OCI-LY1 (cell line): ENCODE data around the gene CHST7.

Experiments used
- H2AFZ ChIP-seq: fragments of 200-600 bp; sonication (generic), shearing (Covaris generic); 2 replicates; pipeline ENCODE4 v1.6.0; 2014; ENCODE audit warnings: antibody characterized with exemption, mild to moderate bottlenecking, low read length
- H3F3A ChIP-seq: fragments of 200-600 bp; sonication (generic), shearing (Covaris generic); 2 replicates; pipeline ENCODE4 v1.6.0; 2014; ENCODE audit warnings: mild to moderate bottlenecking, antibody characterized with exemption, low read length, moderate library complexity; ENCODE audit not compliant: insufficient read depth
- H3K27ac ChIP-seq: fragments of 200-600 bp; sonication (generic); 2 replicates; pipeline ENCODE4 v1.5.1; 2014; ENCODE audit warnings: low read length, mixed run types, mild to moderate bottlenecking, low read depth; ENCODE audit not compliant: poor library complexity, severe bottlenecking
- H3K27me3 ChIP-seq: fragments of 200-600 bp; sonication (generic); 2 replicates; pipeline ENCODE4 v1.6.0; 2014; ENCODE audit warnings: antibody characterized with exemption, mild to moderate bottlenecking, low read length, moderate library complexity; ENCODE audit not compliant: insufficient read depth
- H3K36me3 ChIP-seq: fragments of 200-600 bp; sonication (generic); 2 replicates; pipeline ENCODE4 v1.6.1; 2014; ENCODE audit warnings: mild to moderate bottlenecking, antibody characterized with exemption, low read length, moderate library complexity, mixed read lengths; ENCODE audit not compliant: insufficient read depth
- H3K4me1 ChIP-seq: fragments of 200-600 bp; sonication (generic); 2 replicates; pipeline ENCODE4 v1.5.1; 2014; ENCODE audit warnings: mild to moderate bottlenecking, low read length, moderate library complexity; ENCODE audit not compliant: insufficient read depth, severe bottlenecking
- H3K4me2 ChIP-seq: fragments of 200-600 bp; sonication (generic), shearing (Covaris generic); 2 replicates; pipeline ENCODE4 v1.6.1; 2014; ENCODE audit warnings: low read length
- H3K4me3 ChIP-seq: fragments of 200-600 bp; sonication (generic); 2 replicates; pipeline ENCODE4 v1.5.1; 2014; ENCODE audit warnings: low read length, low read depth, mild to moderate bottlenecking, mixed read lengths; ENCODE audit not compliant: poor library complexity, severe bottlenecking
- H3K79me2 ChIP-seq: fragments of 200-600 bp; shearing (Covaris generic); 2 replicates; pipeline ENCODE4 v1.6.1; 2016; ENCODE audit warnings: mixed run types, low read length, mixed read lengths; ENCODE audit not compliant: insufficient read depth
- H3K9ac ChIP-seq: fragments of 200-600 bp; sonication (generic), shearing (Covaris generic); 2 replicates; pipeline ENCODE4 v1.6.1; 2014; ENCODE audit warnings: mild to moderate bottlenecking, low read length, mixed read lengths
- H3K9me2 ChIP-seq: fragments of 200-600 bp; sonication (generic), shearing (Covaris generic); 2 replicates; pipeline ENCODE4 v1.6.1; 2014; ENCODE audit warnings: low read depth, mild to moderate bottlenecking, low read length, mixed read lengths
- H3K9me3 ChIP-seq: fragments of 200-600 bp; shearing (Covaris generic); 2 replicates; pipeline ENCODE4 v1.6.1; 2014; ENCODE audit warnings: low read length, mixed read lengths
- H4K20me1 ChIP-seq: fragments of 200-600 bp; sonication (generic), shearing (Covaris generic); 2 replicates; pipeline ENCODE4 v1.6.0; 2016; ENCODE audit warnings: mild to moderate bottlenecking, low read length; ENCODE audit not compliant: insufficient read depth
- CTCF ChIP-seq: fragments of 200-600 bp; sonication (generic), shearing (Covaris generic); IDR thresholded peaks from 2 replicates; pipeline ENCODE4 v1.5.1; 2017; ENCODE audit warnings: mild to moderate bottlenecking, antibody characterized with exemption, low read length, moderate library complexity, mixed read lengths
- EZH2 ChIP-seq: fragments of 200-600 bp; sonication (generic), shearing (Covaris generic); IDR thresholded peaks from 2 replicates; pipeline ENCODE4 v1.8.0; 2017; ENCODE audit warnings: borderline replicate concordance, mixed run types, mild to moderate bottlenecking, antibody characterized with exemption, low read length, moderate library complexity, mixed read lengths

The CHST7 gene

GRCh38 chrX:46643636-46644035 is 70.1 kb downstream of the CHST7 start:
- peaks cover 32% of the 10 kb centered on the region for H3K36me3 ChIP-seq
- peaks cover 14% of the 10 kb centered on the region for H3K4me1 ChIP-seq
- H4K20me1 ChIP-seq: no peaks in the 10 kb centered on the region
- H3K9me2 ChIP-seq: no peaks in the 10 kb centered on the region
- H3F3A ChIP-seq: no peaks in the 10 kb centered on the region; the same call in 1 of the 2 replicates
- H3K4me3 ChIP-seq: no peak overlapping the region
- H3K27me3 ChIP-seq: no peaks in the 10 kb centered on the region
- H3K9me3 ChIP-seq: no peaks in the 10 kb centered on the region
- H2AFZ ChIP-seq: no peak overlapping the region
- no peak overlapping the region for H3K27ac ChIP-seq
- H3K79me2 ChIP-seq: no peaks in the 10 kb centered on the region
- no peak overlapping the region for H3K9ac ChIP-seq
- H3K4me2 ChIP-seq: no peak overlapping the region
- TF ChIP-seq CTCF: no peak
- TF ChIP-seq EZH2: no peak

GRCh38 chrX:46645614-46646013 is 72.0 kb downstream of the CHST7 start:
- H3K27ac ChIP-seq: no peak overlapping the region
- TF ChIP-seq CTCF (no peak), EZH2 (no peak)
- H3K4me1 ChIP-seq: peaks cover 31% of the 10 kb centered on the region
- no peaks in the 10 kb centered on the region for H3K79me2 ChIP-seq
- no peak overlapping the region for H3K9ac ChIP-seq
- peaks cover 35% of the 10 kb centered on the region for H3K36me3 ChIP-seq
- no peak overlapping the region for H2AFZ ChIP-seq
- H3K4me2 ChIP-seq: no peak overlapping the region
- H3F3A ChIP-seq: no peaks in the 10 kb centered on the region; the same call in 1 of the 2 replicates
- H3K27me3 ChIP-seq: no peaks in the 10 kb centered on the region
- no peaks in the 10 kb centered on the region for H3K9me2 ChIP-seq
- H4K20me1 ChIP-seq: no peaks in the 10 kb centered on the region
- no peaks in the 10 kb centered on the region for H3K9me3 ChIP-seq
- no peak overlapping the region for H3K4me3 ChIP-seq

GRCh38 chrX:46647251-46647650 is 73.7 kb downstream of the CHST7 start:
- H3F3A ChIP-seq: no peaks in the 10 kb centered on the region; the same call in 1 of the 2 replicates
- no peak overlapping the region for H3K4me3 ChIP-seq
- no peak for TF ChIP-seq EZH2
- no peak for TF ChIP-seq CTCF
- H3K9me2 ChIP-seq: no peaks in the 10 kb centered on the region
- H3K9ac ChIP-seq: no peak overlapping the region
- no peak overlapping the region for H3K27ac ChIP-seq
- H3K9me3 ChIP-seq: no peaks in the 10 kb centered on the region
- H3K36me3 ChIP-seq: peaks cover 22% of the 10 kb centered on the region
- H2AFZ ChIP-seq: no peak overlapping the region
- no peaks in the 10 kb centered on the region for H4K20me1 ChIP-seq
- H3K27me3 ChIP-seq: no peaks in the 10 kb centered on the region
- no peak overlapping the region for H3K4me2 ChIP-seq
- H3K4me1 ChIP-seq: peaks cover 39% of the 10 kb centered on the region
- no peaks in the 10 kb centered on the region for H3K79me2 ChIP-seq
